ENCODE data around the gene ZNF462. TPM values are rescaled to one million over a fixed set of nuclear protein-coding genes. Genes with fewer than 3 reads are reported as not detected.
"Not testable (repeated sequence)": the region's sequence is repeated elsewhere in the genome, so short reads cannot be mapped to it uniquely, and the experiment has no call there.

ZNF462 gene
- total and polyA plus RNA-seq, 4 donors: 0.35 to 2.1 (median 1.4) TPM

- no peaks in the 10 kb centered on the region for H3K27me3 ChIP-seq (ENCODE audit: control insufficient read depth in 4 of 4, insufficient read depth in 4 of 4, low read length in 3 of 4)
- H3K27ac ChIP-seq (ENCODE audit: low read depth in 1 of 2, low read length in 2 of 2): no peak overlapping the region
- H3K9me3 ChIP-seq (ENCODE audit: control insufficient read depth in 4 of 4, low read length in 3 of 4): no peaks in the 10 kb centered on the region
- no peak overlapping the region for H3K9ac ChIP-seq (ENCODE audit: low read depth in 1 of 2, low read length in 2 of 2)
- H3K36me3 ChIP-seq (ENCODE audit: control insufficient read depth in 4 of 4, insufficient read depth in 3 of 4, low read depth in 1 of 4, low read length in 3 of 4): no peaks in the 10 kb centered on the region
- 90% methylated on average over 3 of the region's 3 CpGs for WGBS
- TF ChIP-seq, protein P1, sequence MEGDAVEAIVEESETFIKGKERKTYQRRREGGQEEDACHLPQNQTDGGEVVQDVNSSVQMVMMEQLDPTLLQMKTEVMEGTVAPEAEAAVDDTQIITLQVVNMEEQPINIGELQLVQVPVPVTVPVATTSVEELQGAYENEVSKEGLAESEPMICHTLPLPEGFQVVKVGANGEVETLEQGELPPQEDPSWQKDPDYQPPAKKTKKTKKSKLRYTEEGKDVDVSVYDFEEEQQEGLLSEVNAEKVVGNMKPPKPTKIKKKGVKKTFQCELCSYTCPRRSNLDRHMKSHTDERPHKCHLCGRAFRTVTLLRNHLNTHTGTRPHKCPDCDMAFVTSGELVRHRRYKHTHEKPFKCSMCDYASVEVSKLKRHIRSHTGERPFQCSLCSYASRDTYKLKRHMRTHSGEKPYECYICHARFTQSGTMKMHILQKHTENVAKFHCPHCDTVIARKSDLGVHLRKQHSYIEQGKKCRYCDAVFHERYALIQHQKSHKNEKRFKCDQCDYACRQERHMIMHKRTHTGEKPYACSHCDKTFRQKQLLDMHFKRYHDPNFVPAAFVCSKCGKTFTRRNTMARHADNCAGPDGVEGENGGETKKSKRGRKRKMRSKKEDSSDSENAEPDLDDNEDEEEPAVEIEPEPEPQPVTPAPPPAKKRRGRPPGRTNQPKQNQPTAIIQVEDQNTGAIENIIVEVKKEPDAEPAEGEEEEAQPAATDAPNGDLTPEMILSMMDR (IDR thresholded peaks at IDR 0.05; ENCODE audit: low read depth, low read length, missing input control): no peak
- TF ChIP-seq JUND (IDR thresholded peaks at IDR 0.05) (no peak), YY1 (IDR thresholded peaks at IDR 0.05) (no peak), SP1 (IDR thresholded peaks at IDR 0.05) (no peak), TAF1 (conservative IDR thresholded peaks at IDR 0.05) (no peak), RAD21 (IDR thresholded peaks at IDR 0.05) (no peak), REST (IDR thresholded peaks at IDR 0.05) (no peak), FOXA2 (IDR thresholded peaks at IDR 0.05) (no peak), FOXA1 (IDR thresholded peaks at IDR 0.05) (no peak), GABPA (IDR thresholded peaks at IDR 0.05 in 1 of 2, conservative IDR thresholded peaks at IDR 0.05 in 1 of 2) (no peak), HNF4G (IDR thresholded peaks at IDR 0.05) (no peak), NR2F2 (IDR thresholded peaks at IDR 0.05) (no peak), ZBTB33 (IDR thresholded peaks at IDR 0.05) (no peak)
- TF ChIP-seq, protein P2, sequence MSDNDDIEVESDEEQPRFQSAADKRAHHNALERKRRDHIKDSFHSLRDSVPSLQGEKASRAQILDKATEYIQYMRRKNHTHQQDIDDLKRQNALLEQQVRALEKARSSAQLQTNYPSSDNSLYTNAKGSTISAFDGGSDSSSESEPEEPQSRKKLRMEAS (IDR thresholded peaks at IDR 0.05): no peak
- TF ChIP-seq, protein P3, sequence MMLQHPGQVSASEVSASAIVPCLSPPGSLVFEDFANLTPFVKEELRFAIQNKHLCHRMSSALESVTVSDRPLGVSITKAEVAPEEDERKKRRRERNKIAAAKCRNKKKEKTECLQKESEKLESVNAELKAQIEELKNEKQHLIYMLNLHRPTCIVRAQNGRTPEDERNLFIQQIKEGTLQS (IDR thresholded peaks at IDR 0.05): no peak
- DNase-seq (ENCODE audit: low spot score): no peak
- H3K4me1 ChIP-seq (ENCODE audit: control insufficient read depth in 4 of 4, insufficient read depth in 4 of 4, low read length in 3 of 4): no peaks in the 10 kb centered on the region
- no peak overlapping the region for H3K4me3 ChIP-seq (ENCODE audit: low read depth in 1 of 3, low read length in 3 of 3)
Measured at GRCh38 chr9:106897751-106898150, 34.8 kb downstream of the ZNF462 start.

DNA sequence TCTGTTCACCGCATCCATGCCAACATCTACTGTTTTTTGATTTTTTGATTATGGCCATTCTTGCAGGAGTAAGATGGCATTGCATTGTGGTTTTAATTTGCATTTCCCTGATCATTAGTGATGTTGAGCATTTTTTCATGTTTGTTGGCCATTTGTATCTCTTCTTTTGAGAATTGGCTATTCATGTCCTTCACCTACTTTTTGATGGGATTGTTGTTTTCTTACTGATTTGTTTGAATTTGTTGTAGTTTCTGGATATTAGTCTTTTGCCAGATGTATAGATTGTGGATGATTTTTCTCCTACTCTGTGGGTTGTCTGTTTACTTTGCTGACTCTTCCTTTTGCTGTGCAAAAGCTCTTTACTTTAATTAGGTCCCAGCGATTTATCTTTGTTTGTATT is 37.6 kb downstream of the ZNF462 start:
- not testable (repeated sequence) for DNase-seq (ENCODE audit: low spot score); H3K36me3 ChIP-seq (ENCODE audit: control insufficient read depth in 4 of 4, insufficient read depth in 3 of 4, low read depth in 1 of 4, low read length in 3 of 4); H3K4me3 ChIP-seq (ENCODE audit: low read depth in 1 of 3, low read length in 3 of 3); H3K9me3 ChIP-seq (ENCODE audit: control insufficient read depth in 4 of 4, low read length in 3 of 4); H3K9ac ChIP-seq (ENCODE audit: low read depth in 1 of 2, low read length in 2 of 2); H3K27me3 ChIP-seq (ENCODE audit: control insufficient read depth in 4 of 4, insufficient read depth in 4 of 4, low read length in 3 of 4); H3K4me1 ChIP-seq (ENCODE audit: control insufficient read depth in 4 of 4, insufficient read depth in 4 of 4, low read length in 3 of 4); H3K27ac ChIP-seq (ENCODE audit: low read depth in 1 of 2, low read length in 2 of 2)
- whole genome bisulfite sequencing: 80% methylated on average over 2 of the region's 2 CpGs

Data from liver (tissue), 9 donors.